Activated naive CD4-positive, alpha-beta T cell treated with anti-CD3 and anti-CD28 coated beads for 36 hours (primary cell): ENCODE data around the gene MRPL14. TPM values are rescaled to one million over a fixed set of nuclear protein-coding genes. Genes with fewer than 3 reads are reported as not detected.
A peak's percentile ranks its signal among the peaks of the same experiment; 100 is the strongest.

ENCODE experiments used
- CTCF ChIA-PET: fragments of 350-600 bp; sonication (Branson Sonifier 250); formaldehyde crosslinking; loops from one replicate; lab custom pipeline; 2021; ENCODE audit warnings: antibody characterized with exemption; lab: Charles Lee
- DNase-seq: peaks from one replicate; pipeline ENCODE4 v3.0.0-alpha.2; 2020
- H3K27ac Mint-ChIP-seq: one replicate; pipeline ENCODE4 v1.8.0; 2021; ENCODE audit warnings: mild to moderate bottlenecking, mixed read lengths
- H3K27me3 Mint-ChIP-seq: one replicate; pipeline ENCODE4 v1.8.0; 2021; ENCODE audit warnings: low read depth, mixed read lengths
- H3K36me3 Mint-ChIP-seq: one replicate; pipeline ENCODE4 v1.8.0; 2021; ENCODE audit warnings: low read depth, mixed read lengths
- H3K4me1 Mint-ChIP-seq: one replicate; pipeline ENCODE4 v1.8.0; 2021; ENCODE audit warnings: low read depth, mixed read lengths
- H3K4me3 Mint-ChIP-seq: one replicate; pipeline ENCODE4 v1.8.0; 2021; ENCODE audit warnings: mild to moderate bottlenecking, moderate library complexity, mixed read lengths
- H3K9me3 Mint-ChIP-seq: one replicate; pipeline ENCODE4 v1.8.0; 2021; ENCODE audit warnings: mixed read lengths
- intact Hi-C: fragments of 100-400 bp; cut with micrococcal nuclease; formaldehyde crosslinking; loops from one replicate; pipeline ENCODE4 v1.15.1; 2023
- total RNA-seq, 2 experiments: library from RNA; stranded (reverse); gene quantifications; one replicate each; pipeline ENCODE4 v1.2.3, GENCODE V29; 2021

Gene MRPL14
- total RNA-seq, 2 experiments from 2014 or later, result 40.9 to 41.0 TPM

DNA sequence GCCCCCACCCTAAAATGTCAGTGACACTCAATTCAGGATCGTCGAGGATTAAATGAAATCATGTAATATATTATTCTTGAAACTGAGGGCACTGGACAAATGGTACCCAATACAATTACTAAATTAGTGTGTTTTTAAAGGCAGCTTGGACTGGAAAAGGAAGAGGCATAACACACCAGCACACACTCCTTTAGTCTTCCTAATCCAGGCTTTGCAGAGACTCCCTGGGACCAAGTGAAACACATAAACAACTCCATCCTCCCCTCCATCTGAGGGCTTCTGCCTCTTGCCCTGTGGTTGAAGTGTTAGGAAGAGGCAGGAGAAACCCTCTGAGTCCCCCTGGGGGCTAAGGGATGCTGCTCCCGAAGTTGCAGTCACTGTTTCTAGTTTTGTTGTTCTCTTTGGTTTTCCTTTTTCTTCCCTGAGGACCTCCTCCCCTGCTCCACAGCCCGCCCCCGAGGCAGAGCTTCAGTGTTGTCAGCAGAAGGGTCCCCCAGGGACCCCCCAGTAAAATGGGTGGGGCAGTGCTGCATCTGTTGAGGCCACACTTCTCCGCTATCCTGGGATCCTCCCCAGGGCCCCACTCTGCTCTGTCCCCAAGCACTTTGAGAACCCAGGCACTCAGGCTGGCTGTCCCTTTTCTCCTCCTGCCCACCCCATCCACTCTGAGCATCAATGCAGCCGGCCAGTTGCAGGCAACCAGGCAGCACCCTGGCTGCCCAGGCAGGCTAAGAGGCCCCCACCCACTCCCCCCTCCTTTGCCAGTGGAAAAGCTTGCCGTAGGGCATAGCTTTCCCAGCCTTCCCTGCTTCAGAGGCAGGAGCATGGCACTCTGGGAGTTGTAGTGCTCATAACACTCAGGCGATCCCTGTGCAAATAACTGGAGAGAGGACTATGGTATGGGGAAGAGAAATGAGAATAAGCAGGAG, 6.0 kb upstream of the MRPL14 start:
- intact Hi-C loops, result no loop called here
- no peak for DNase-seq
- H3K4me3 Mint-ChIP-seq, result no peak overlapping the region
- peaks cover 3% of the 10 kb centered on the region for H3K4me1 Mint-ChIP-seq
- H3K9me3 Mint-ChIP-seq, result no peaks in the 10 kb centered on the region
- H3K36me3 Mint-ChIP-seq, result peaks cover 2% of the 10 kb centered on the region
- no peaks in the 10 kb centered on the region for H3K27me3 Mint-ChIP-seq
- no peak overlapping the region for H3K27ac Mint-ChIP-seq
- CTCF ChIA-PET, result interaction anchor here (1.4 to 1.9 kb wide), 2 partner anchors 15 to 21 kb away, joined by 4 to 5 read pairs; no protein-coding TSS in a partner anchor

DNA sequence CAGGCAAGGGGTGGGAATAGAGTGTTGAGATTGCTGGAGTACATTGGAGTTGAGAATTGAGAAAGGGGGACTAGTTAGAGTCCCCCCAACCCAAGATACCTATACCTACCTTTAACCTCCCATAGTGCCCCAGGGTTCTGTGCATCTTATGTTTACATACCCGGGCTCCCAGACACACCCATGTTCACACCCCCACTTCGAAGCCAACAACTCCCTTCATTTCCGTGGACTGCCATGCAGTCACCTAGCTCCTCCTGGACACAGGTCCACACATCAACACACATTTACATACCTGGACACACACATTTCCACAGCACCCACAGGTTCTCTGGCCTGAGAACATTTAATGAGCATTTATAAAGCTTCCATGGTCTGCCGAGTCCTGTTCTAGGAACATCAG, 5.2 kb upstream of the MRPL14 start:
- Mint-ChIP-seq H3K4me3 (no peak overlapping the region), H3K4me1 (peaks cover 3% of the 10 kb centered on the region), H3K27ac (no peak overlapping the region), H3K36me3 (peaks cover 2% of the 10 kb centered on the region), H3K27me3 (no peaks in the 10 kb centered on the region), H3K9me3 (no peaks in the 10 kb centered on the region)
- CTCF ChIA-PET, result interaction anchor here (1.0 to 1.7 kb wide), 4 partner anchors 14 to 91 kb away, joined by 3 to 4 read pairs (median 4); partner anchors contain the start of gene SLC29A1
- intact Hi-C loops, result no loop called here
- DNase-seq, result no peak

GRCh38 chr6:44131892-44132291, 4.6 kb upstream of the MRPL14 start:
- Mint-ChIP-seq H3K4me3 (no peak overlapping the region), H3K27ac (no peak overlapping the region), H3K36me3 (peaks cover 2% of the 10 kb centered on the region), H3K4me1 (peaks cover 3% of the 10 kb centered on the region), H3K27me3 (no peaks in the 10 kb centered on the region), H3K9me3 (no peaks in the 10 kb centered on the region)
- CTCF ChIA-PET, result interaction anchor here (1.0 to 2.1 kb wide), 5 partner anchors 13 to 91 kb away, joined by 3 to 5 read pairs (median 4); partner anchors contain the start of gene SLC29A1
- no peak for DNase-seq
- intact Hi-C loops, result no loop called here

DNA sequence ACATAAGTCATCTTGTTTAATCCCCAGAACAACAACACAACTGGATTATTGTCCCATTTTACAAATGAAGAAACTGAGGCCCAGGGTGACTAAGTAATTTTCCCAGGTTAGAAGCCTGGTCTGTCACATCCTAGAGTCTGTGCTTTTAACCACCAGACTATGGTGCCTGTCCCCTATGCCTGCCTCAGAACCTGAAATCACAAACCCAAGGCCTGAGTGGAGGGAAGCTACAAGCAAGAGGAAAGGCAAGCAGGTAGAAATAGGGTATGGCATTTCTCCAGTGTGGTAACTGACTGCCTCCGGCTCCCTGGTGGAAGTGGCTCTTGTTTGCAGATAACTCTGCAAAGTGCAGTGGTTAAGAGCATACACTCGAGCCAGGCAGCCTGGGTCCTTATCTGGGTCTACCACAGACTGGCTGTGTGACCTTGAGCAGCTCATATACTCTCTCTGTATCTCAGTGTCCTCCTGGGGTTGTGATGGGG, 2.6 kb upstream of the MRPL14 start:
- no peak for DNase-seq
- Mint-ChIP-seq H3K27ac (no peak overlapping the region), H3K27me3 (no peaks in the 10 kb centered on the region), H3K9me3 (no peaks in the 10 kb centered on the region), H3K4me3 (no peak overlapping the region), H3K36me3 (peaks cover 4% of the 10 kb centered on the region), H3K4me1 (peaks cover 18% of the 10 kb centered on the region)
- CTCF ChIA-PET, result interaction anchor here (0.7 to 2.1 kb wide), 2 partner anchors 10 to 23 kb away, joined by 5 to 6 read pairs; no protein-coding TSS in a partner anchor
- intact Hi-C loops, result no loop called here

- Mint-ChIP-seq H3K9me3 (no peaks in the 10 kb centered on the region), H3K27me3 (no peaks in the 10 kb centered on the region), H3K4me3 (peak overlapping the region; percentile 88), H3K4me1 (peaks cover 32% of the 10 kb centered on the region), H3K36me3 (peaks cover 5% of the 10 kb centered on the region), H3K27ac (no peak overlapping the region)
- CTCF ChIA-PET, result interaction anchor here (0.6 to 1.2 kb wide), 5 partner anchors 13 to 128 kb away, joined by 3 to 4 read pairs (median 3); no protein-coding TSS in a partner anchor
- no peak for DNase-seq
- intact Hi-C loops, result no loop called here
Measured at GRCh38 chr6:44128020-44128917, 1.0 kb upstream of the MRPL14 start.

- Mint-ChIP-seq H3K9me3 (no peaks in the 10 kb centered on the region), H3K4me3 (peak overlapping the region; percentile 88), H3K4me1 (peaks cover 43% of the 10 kb centered on the region), H3K27me3 (no peaks in the 10 kb centered on the region), H3K36me3 (peaks cover 5% of the 10 kb centered on the region), H3K27ac (peak overlapping the region; percentile 93)
- DNase-seq, result peak; percentile 95
- CTCF ChIA-PET, result interaction anchor here (1.2 kb wide), 1 partner anchor 95 kb away, joined by 3 read pairs; no protein-coding TSS in a partner anchor
- intact Hi-C loops, result loop anchor here (1.0 to 2.0 kb wide), 10 partner anchors 25 to 610 kb away; partner anchors contain the start of genes CDC5L, GTPBP2, NFKBIE and POLR1C
Measured at GRCh38 chr6:44126320-44127149, 717 bp downstream of the MRPL14 start.

- no peak overlapping the region for H3K4me3 Mint-ChIP-seq
Measured at GRCh38 chr6:44123544-44123943, 3.7 kb downstream of the MRPL14 start.

GRCh38 chr6:44122801-44123200, 4.5 kb downstream of the MRPL14 start:
- DNase-seq, result peak; percentile 24
- no peaks in the 10 kb centered on the region for H3K9me3 Mint-ChIP-seq
- H3K36me3 Mint-ChIP-seq, result peaks cover 5% of the 10 kb centered on the region
- H3K27me3 Mint-ChIP-seq, result no peaks in the 10 kb centered on the region
- intact Hi-C loops, result no loop called here
- H3K4me3 Mint-ChIP-seq, result no peak overlapping the region
- no peak overlapping the region for H3K27ac Mint-ChIP-seq
- peaks cover 66% of the 10 kb centered on the region for H3K4me1 Mint-ChIP-seq
- CTCF ChIA-PET, result interaction anchor here (1.0 kb wide), 1 partner anchor 25 kb away, joined by 3 read pairs; no protein-coding TSS in a partner anchor

More at GRCh38 chr6:44123544-44123943, 3.7 kb downstream of the MRPL14 start:
- Mint-ChIP-seq H3K4me1 (peaks cover 64% of the 10 kb centered on the region), H3K36me3 (peaks cover 5% of the 10 kb centered on the region), H3K9me3 (no peaks in the 10 kb centered on the region), H3K27ac (no peak overlapping the region), H3K27me3 (no peaks in the 10 kb centered on the region)
- DNase-seq, result no peak
- CTCF ChIA-PET, result interaction anchor here (1.0 kb wide), 1 partner anchor 25 kb away, joined by 3 read pairs; no protein-coding TSS in a partner anchor
- intact Hi-C loops, result no loop called here

GRCh38 chr6:44120692-44121443, 6.4 kb downstream of the MRPL14 start:
- Mint-ChIP-seq H3K9me3 (no peaks in the 10 kb centered on the region), H3K4me3 (no peak overlapping the region), H3K27me3 (no peaks in the 10 kb centered on the region), H3K27ac (no peak overlapping the region), H3K4me1 (peaks cover 73% of the 10 kb centered on the region), H3K36me3 (peaks cover 8% of the 10 kb centered on the region)
- DNase-seq, result no peak
- CTCF ChIA-PET, result interaction anchor here (0.7 kb wide), 2 partner anchors 26 to 347 kb away, joined by 3 read pairs; no protein-coding TSS in a partner anchor
- intact Hi-C loops, result no loop called here

DNA sequence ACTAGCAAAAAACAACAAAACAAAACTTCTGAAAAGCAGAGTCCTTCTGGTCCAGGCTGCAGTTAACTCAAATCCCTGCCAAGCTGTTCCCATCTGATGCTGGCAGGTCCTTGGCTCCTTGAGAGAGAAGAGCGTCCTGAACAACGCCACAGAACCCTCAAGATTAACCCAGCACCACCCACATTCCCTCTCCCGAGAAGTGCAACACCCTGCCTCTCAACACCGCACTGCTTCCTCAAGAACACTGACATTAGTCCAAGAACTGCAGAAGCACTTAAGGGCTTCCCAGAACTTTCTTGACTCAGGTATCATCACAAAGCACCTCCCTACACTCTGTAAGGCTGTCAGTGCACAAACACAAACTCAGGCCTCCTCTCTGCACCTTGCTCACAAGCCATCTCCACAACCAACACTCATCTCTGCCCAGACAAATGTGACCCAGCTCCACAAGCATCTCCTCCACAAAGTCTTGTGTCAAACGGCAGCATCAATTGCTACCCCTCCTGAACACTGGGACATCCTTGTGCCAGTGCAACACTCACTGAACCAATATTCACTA, 7.5 kb downstream of the MRPL14 start:
- intact Hi-C loops, result no loop called here
- CTCF ChIA-PET, result interaction anchor here (0.6 kb wide), 1 partner anchor 10 kb away, joined by 6 read pairs; no protein-coding TSS in a partner anchor
- H3K36me3 Mint-ChIP-seq, result peaks cover 5% of the 10 kb centered on the region
- H3K27me3 Mint-ChIP-seq, result no peaks in the 10 kb centered on the region
- no peak overlapping the region for H3K27ac Mint-ChIP-seq
- no peaks in the 10 kb centered on the region for H3K9me3 Mint-ChIP-seq
- DNase-seq, result no peak
- H3K4me1 Mint-ChIP-seq, result peaks cover 65% of the 10 kb centered on the region
- H3K4me3 Mint-ChIP-seq, result no peak overlapping the region
